H1 (cell line): ENCODE results near the gene UBE2E3. TPM values are rescaled to one million over a fixed set of nuclear protein-coding genes. Genes with fewer than 3 reads are reported as not detected.

ENCODE experiments used
- CTCF ChIA-PET: fragments of 300-600 bp; sonication (Branson Sonifier 250); formaldehyde crosslinking; loops from one replicate; lab custom pipeline; 2021; ENCODE audit not compliant: partially characterized antibody; lab: Charles Lee
- POLR2A ChIA-PET: fragments of 300-600 bp; sonication (Branson Sonifier 250); formaldehyde crosslinking; loops from one replicate; lab custom pipeline; 2021; ENCODE audit warnings: inconsistent platforms; ENCODE audit not compliant: partially characterized antibody; lab: Charles Lee
- DNase-seq, 2 experiments: peaks; one replicate each; pipeline versions ENCODE4 v3.0.0 to v3.0.0-alpha.2; 2010 to 2022; ENCODE audit warnings: low spot score in 2 of 2, low read depth in 1 of 2, mixed read lengths in 1 of 2
- FAIRE-seq: peaks from 2 replicates; lab custom pipeline; 2011; peaks lifted over from hg19 to GRCh38; lab: Jason Lieb, UNC
- H2AFZ ChIP-seq: 2 replicates; pipeline ENCODE4 v1.8.1; 2012; ENCODE audit warnings: low read length, inconsistent platforms
- H2AK5ac ChIP-seq: 2 replicates; pipeline ENCODE4 v1.6.1; 2013; ENCODE audit warnings: low read depth, low read length
- H2BK120ac ChIP-seq: replicated peaks from 2 replicates; pipeline ENCODE3; 2013; ENCODE audit warnings: low read depth, low read length, inconsistent platforms
- H2BK12ac ChIP-seq: 2 replicates; pipeline ENCODE4 v1.6.1; 2013; ENCODE audit warnings: low read depth, low read length
- H2BK15ac ChIP-seq: 2 replicates; pipeline ENCODE4 v1.6.1; 2013; ENCODE audit warnings: low read length
- H2BK20ac ChIP-seq: 2 replicates; pipeline ENCODE4 v1.6.1; 2013; ENCODE audit warnings: low read length
- H2BK5ac ChIP-seq: 2 replicates; pipeline ENCODE4 v1.6.1; 2013; ENCODE audit warnings: low read depth, low read length
- H3K14ac ChIP-seq: 2 replicates; pipeline ENCODE4 v1.6.1; 2013; ENCODE audit warnings: inconsistent platforms; ENCODE audit not compliant: insufficient read length
- H3K18ac ChIP-seq: 2 replicates; pipeline ENCODE4 v1.6.1; 2013; ENCODE audit warnings: low read length; ENCODE audit errors: extremely low read depth
- H3K23ac ChIP-seq: 2 replicates; pipeline ENCODE4 v1.6.1; 2013; ENCODE audit warnings: inconsistent platforms; ENCODE audit not compliant: insufficient read length
- H3K23me2 ChIP-seq: 2 replicates; pipeline ENCODE4 v1.6.1; 2013; ENCODE audit warnings: low read depth, low read length
- H3K27ac ChIP-seq: 2 replicates; pipeline ENCODE4 v1.6.1; 2011; ENCODE audit warnings: low read depth, low read length, inconsistent platforms
- H3K27me3 ChIP-seq, 4 experiments: replicated peaks in 1 of 4; 1 replicate in 1 of 4; 2 replicates in 3 of 4; pipeline versions ENCODE4 v1.6.1 to v1.8.1; 2011 to 2013; ENCODE audit warnings: low read length in 3 of 4, mild to moderate bottlenecking in 3 of 4, inconsistent platforms in 2 of 4, mixed read lengths in 2 of 4, moderate library complexity in 1 of 4; ENCODE audit not compliant: control insufficient read depth in 3 of 4, insufficient read depth in 3 of 4; ENCODE audit errors: extremely low read depth in 1 of 4
- H3K36me3 ChIP-seq, 4 experiments: 2 replicates each; pipeline versions ENCODE4 v1.6.1 to v1.8.1; 2011 to 2013; ENCODE audit warnings: mild to moderate bottlenecking in 4 of 4, low read length in 3 of 4, moderate library complexity in 2 of 4, control low read depth in 1 of 4, inconsistent platforms in 1 of 4; ENCODE audit not compliant: insufficient read depth in 4 of 4, control insufficient read depth in 2 of 4
- H3K4ac ChIP-seq: replicated peaks from 2 replicates; pipeline ENCODE3; 2013; ENCODE audit warnings: low read length, low read depth, mixed read lengths, inconsistent platforms; ENCODE audit not compliant: insufficient read length
- H3K4me1 ChIP-seq, 4 experiments: replicated peaks in 1 of 4; 1 replicate in 1 of 4; 2 replicates in 3 of 4; pipeline versions ENCODE4 v1.6.1 to v1.8.1; 2011 to 2013; ENCODE audit warnings: low read length in 3 of 4, inconsistent platforms in 2 of 4, mixed read lengths in 1 of 4; ENCODE audit not compliant: insufficient read depth in 4 of 4, control insufficient read depth in 3 of 4
- H3K4me2 ChIP-seq, 2 experiments: 2 replicates each; pipeline versions ENCODE4 v1.6.1 to v1.8.1; 2011 to 2013; ENCODE audit warnings: low read depth in 2 of 2, low read length in 2 of 2, control low read depth in 1 of 2, inconsistent platforms in 1 of 2, mild to moderate bottlenecking in 1 of 2; ENCODE audit not compliant: insufficient read depth in 1 of 2
- H3K4me3 ChIP-seq, 4 experiments: fragments of 200-600, 300-600 bp in 1 of 4; sonication (generic), shearing (Covaris generic), sonication (Bioruptor Twin) in 1 of 4; 2 replicates each; pipeline versions ENCODE4 v1.5.1 to v1.8.1; 2011 to 2016; ENCODE audit warnings: low read length in 4 of 4, low read depth in 3 of 4, control low read depth in 2 of 4, inconsistent platforms in 2 of 4, mild to moderate bottlenecking in 2 of 4, mixed read lengths in 1 of 4, moderate library complexity in 1 of 4; ENCODE audit not compliant: insufficient read depth in 2 of 4; ENCODE audit errors: extremely low read depth in 1 of 4
- H3K56ac ChIP-seq: replicated peaks from 2 replicates; pipeline ENCODE3; 2013; ENCODE audit warnings: low read depth, mild to moderate bottlenecking, mixed read lengths, low read length, inconsistent platforms; ENCODE audit not compliant: insufficient read length
- H3K79me1 ChIP-seq: 2 replicates; pipeline ENCODE4 v1.6.1; 2013; ENCODE audit warnings: low read depth, low read length, control low read depth
- H3K79me2 ChIP-seq, 2 experiments: 2 replicates each; pipeline versions ENCODE4 v1.6.1 to v1.8.1; 2012 to 2013; ENCODE audit warnings: low read length in 2 of 2, mild to moderate bottlenecking in 2 of 2, inconsistent platforms in 1 of 2; ENCODE audit not compliant: insufficient read depth in 2 of 2, control insufficient read depth in 1 of 2
- H3K9ac ChIP-seq, 4 experiments: replicated peaks in 1 of 4; 1 replicate in 1 of 4; 2 replicates in 3 of 4; pipeline versions ENCODE4 v1.6.1 to v1.8.1; 2011 to 2013; ENCODE audit warnings: low read depth in 3 of 4, low read length in 3 of 4, control low read depth in 2 of 4, mild to moderate bottlenecking in 2 of 4, moderate library complexity in 2 of 4, inconsistent platforms in 1 of 4; ENCODE audit errors: extremely low read depth in 1 of 4
- H3K9me3 ChIP-seq, 2 experiments: 2 replicates each; pipeline versions ENCODE4 v1.6.1 to v1.8.1; 2012 to 2013; ENCODE audit warnings: mild to moderate bottlenecking in 2 of 2, moderate library complexity in 2 of 2, control low read depth in 1 of 2, inconsistent platforms in 1 of 2, low read depth in 1 of 2, low read length in 1 of 2, mixed read lengths in 1 of 2; ENCODE audit not compliant: insufficient read depth in 2 of 2
- H4K20me1 ChIP-seq, 2 experiments: replicated peaks in 1 of 2; 2 replicates each; pipeline versions ENCODE3 to v1.8.1; 2011 to 2013; ENCODE audit warnings: inconsistent platforms in 2 of 2, low read length in 2 of 2, mild to moderate bottlenecking in 1 of 2; ENCODE audit not compliant: insufficient read depth in 2 of 2, control insufficient read depth in 1 of 2
- H4K5ac ChIP-seq: 2 replicates; pipeline ENCODE4 v1.6.1; 2013; ENCODE audit warnings: low read length, low read depth, mixed read lengths, inconsistent platforms; ENCODE audit not compliant: insufficient read length
- H4K8ac ChIP-seq: 2 replicates; pipeline ENCODE4 v1.8.0; 2013; ENCODE audit warnings: mild to moderate bottlenecking, moderate library complexity, low read length, inconsistent platforms; ENCODE audit not compliant: insufficient read depth; ENCODE audit errors: extremely low read depth
- H4K91ac ChIP-seq: replicated peaks from 2 replicates; pipeline ENCODE3; 2013; ENCODE audit warnings: low read length, mixed read lengths, inconsistent platforms; ENCODE audit not compliant: insufficient read length
- BCL11A ChIP-seq, 2 experiments: IDR thresholded peaks; one replicate each; pipeline ENCODE4 v1.6.1; 2011; ENCODE audit warnings: low read depth in 2 of 2, low read length in 2 of 2, mild to moderate bottlenecking in 2 of 2
- CHD2 ChIP-seq: IDR thresholded peaks from 2 replicates; pipeline ENCODE4 v1.6.1; 2012; ENCODE audit warnings: low read length, improper control_type of control experiment
- EGR1 ChIP-seq: IDR thresholded peaks from 2 replicates; pipeline ENCODE4 v1.6.1; 2011; ENCODE audit warnings: low read depth, low read length, borderline replicate concordance
- JUND ChIP-seq: IDR thresholded peaks from 2 replicates; pipeline ENCODE4 v1.6.1; 2011; ENCODE audit warnings: mild to moderate bottlenecking, improper control_type of control experiment, low read length
- KDM1A ChIP-seq: fragments of 200-600, 300-600 bp; sonication (generic); IDR thresholded peaks from 2 replicates; pipeline ENCODE4 v1.7.1; 2016; ENCODE audit warnings: mild to moderate bottlenecking, low read length, borderline replicate concordance
- POLR2AphosphoS5 ChIP-seq: IDR thresholded peaks from 2 replicates; pipeline ENCODE4 v1.6.1; 2011; ENCODE audit warnings: low read depth, low read length
- RAD21 ChIP-seq, 2 experiments: IDR thresholded peaks in 1 of 2; conservative IDR thresholded peaks in 1 of 2; 2 replicates each; pipeline ENCODE4 v1.6.1; 2011; ENCODE audit warnings: low read depth in 2 of 2, low read length in 2 of 2, improper control_type of control experiment in 1 of 2, inconsistent platforms in 1 of 2, mild to moderate bottlenecking in 1 of 2, moderate library complexity in 1 of 2
- RXRA ChIP-seq: IDR thresholded peaks from 2 replicates; pipeline ENCODE4 v1.6.1; 2011; ENCODE audit warnings: low read depth, mild to moderate bottlenecking, low read length, moderate library complexity; ENCODE audit not compliant: insufficient read depth
- SIX5 ChIP-seq: IDR thresholded peaks from 2 replicates; pipeline ENCODE4 v1.6.1; 2011; ENCODE audit warnings: mild to moderate bottlenecking, low read depth, low read length
- SP2 ChIP-seq: IDR thresholded peaks from 2 replicates; pipeline ENCODE4 v1.6.1; 2012; ENCODE audit warnings: mild to moderate bottlenecking, low read length, inconsistent platforms
- TAF1 ChIP-seq: IDR thresholded peaks from 2 replicates; pipeline ENCODE4 v1.6.1; 2011; ENCODE audit warnings: mild to moderate bottlenecking, low read depth, low read length
- USF2 ChIP-seq: IDR thresholded peaks from 2 replicates; pipeline ENCODE4 v1.6.1; 2011; ENCODE audit warnings: low read length, improper control_type of control experiment
- WGBS, 2 experiments: shearing (Covaris generic) in 1 of 2; methylation state at CpG; one replicate each; pipeline versions ENCODE4 v1.1.6 to v1.1.7; 2013 to 2015; ENCODE audit warnings: low lambda C conversion rate in 2 of 2, mixed read lengths in 2 of 2, inconsistent platforms in 1 of 2, low coverage in 1 of 2, missing lambda C conversion rate in 1 of 2; ENCODE audit not compliant: insufficient replicate concordance in 2 of 2, insufficient coverage in 1 of 2, insufficient read length in 1 of 2; ENCODE audit errors: extremely low coverage in 1 of 2, missing lambda C conversion rate in 1 of 2; 5-methylcytosine and 5-hydroxymethylcytosine counted together
- polyA plus RNA-seq, 7 experiments: library from polyadenylated mRNA; depleted of rRNA in 3 of 7; stranded (reverse) in 5 of 7; unstranded in 2 of 7; fragments of >200 nt in 5 of 7; fragments of 200-250 nt in 2 of 7; gene quantifications; 1 replicate in 5 of 7; 2 replicates in 1 of 7; 4 replicates in 1 of 7; pipeline versions ENCODE4 v1.2.1 to v1.2.3, GENCODE V29; 2011 to 2013; ENCODE audit warnings: missing spikeins in 2 of 7, mixed read lengths in 2 of 7
- total RNA-seq: library from RNA; stranded (reverse); fragmentation: NEBNext Ultra II Directional; extraction: Animal tissue kit (Norgen Biotek cat#: 25700); gene quantifications from 2 replicates; pipeline ENCODE4 v1.2.1, GENCODE V29; 2021

Gene UBE2E3
- total and polyA plus RNA-seq, 2 of the 8 experiments (the other 6 are each of a cell fraction or from before 2014, with no cell fraction given) = 106 to 132 TPM

- H2AK5ac ChIP-seq = no peak overlapping the region
- H4K20me1 ChIP-seq = no peaks in the 10 kb centered on the region
- no peak overlapping the region for H4K5ac ChIP-seq
- H3K4me2 ChIP-seq = peak overlapping the region in 1 of 2 experiments; percentile 3; a peak in 1 of 4 replicates
- POLR2A ChIA-PET = no interaction called here
- H4K91ac ChIP-seq = no peak overlapping the region
- H2BK5ac ChIP-seq = no peak overlapping the region
- peak; percentile 32 for FAIRE-seq
- H2BK15ac ChIP-seq = no peak overlapping the region
- H3K23me2 ChIP-seq = no peaks in the 10 kb centered on the region
- H3K18ac ChIP-seq = no peak overlapping the region
- DNase-seq = no peak
- CTCF ChIA-PET = interaction anchor here (1.0 to 2.5 kb wide), 3 partner anchors 15 to 466 kb away, joined by 3 to 15 read pairs (median 10); partner anchors contain the start of gene ITGA4
- no peak overlapping the region for H3K9ac ChIP-seq
- H3K9me3 ChIP-seq = no peaks in the 10 kb centered on the region
- H2BK120ac ChIP-seq = no peak overlapping the region
- H3K56ac ChIP-seq = no peak overlapping the region
- no peak overlapping the region for H3K4me3 ChIP-seq
- no peak overlapping the region for H2AFZ ChIP-seq
- H3K4ac ChIP-seq = no peak overlapping the region
- H3K79me2 ChIP-seq = no peaks in the 10 kb centered on the region
- H4K8ac ChIP-seq = no peak overlapping the region
- H3K36me3 ChIP-seq = no peaks in the 10 kb centered on the region
- H2BK20ac ChIP-seq = no peak overlapping the region
- 66% methylated on average over 2 of the region's 2 CpGs; no CpG with 5 or more reads in 1 of the 2 experiments for WGBS, 2 experiments
- no peak overlapping the region for H2BK12ac ChIP-seq
- no peak overlapping the region for H3K27ac ChIP-seq
- peaks cover 0 to 5% (median 3%) of the 10 kb centered on the region in 4 experiments; a peak in 4 of 7 replicates for H3K4me1 ChIP-seq
- H3K23ac ChIP-seq = no peak overlapping the region
- no peaks in the 10 kb centered on the region for H3K27me3 ChIP-seq
- no peak overlapping the region for H3K14ac ChIP-seq
- H3K79me1 ChIP-seq = no peaks in the 10 kb centered on the region
- TF ChIP-seq KDM1A (no peak), POLR2AphosphoS5 (no peak), CHD2 (no peak), BCL11A (IDR thresholded peaks at IDR 0.05; ENCODE audit: low read depth in 2 of 2, low read length in 2 of 2) (no peak), TAF1 (no peak), JUND (no peak), RAD21 (IDR thresholded peaks at IDR 0.05 in 1 of 2, conservative IDR thresholded peaks at IDR 0.05 in 1 of 2; ENCODE audit: low read depth in 2 of 2, low read length in 2 of 2) (no peak), EGR1 (no peak), RXRA (no peak), USF2 (no peak), SP2 (no peak), SIX5 (no peak)
Observed at GRCh38 chr2:181106789-181107627, 126.6 kb downstream of the UBE2E3 start.
